Upper lobe of left lung (tissue), 4 donors: ENCODE data around the gene BECN2.

Experiments used
- CTCF ChIP-seq, 6 experiments: fragments of 450-650 bp in 4 of 6; fragments of 200-600 bp in 2 of 6; sonication (generic) in 2 of 6; IDR thresholded peaks; one replicate each; pipeline ENCODE4 v1.5.1; 2016 to 2019; ENCODE audit warnings: antibody characterized with exemption in 6 of 6
- POLR2A ChIP-seq, 4 donors: fragments of 450-650 bp; IDR thresholded peaks; one replicate each; pipeline ENCODE4 v1.5.1; 2016 to 2017; ENCODE audit warnings: antibody characterized with exemption in 4 of 4, mild to moderate bottlenecking in 2 of 4
- POLR2AphosphoS5 ChIP-seq, 2 donors: sonication (generic); formaldehyde crosslinking; IDR thresholded peaks; one replicate each; pipeline ENCODE4 v1.5.1; 2017; ENCODE audit warnings: antibody characterized with exemption in 2 of 2

GRCh38 chr1:241963722-241964121 is 6.2 kb downstream of the BECN2 start:
- TF ChIP-seq POLR2AphosphoS5 (IDR thresholded peaks at IDR 0.05) (no peak), CTCF (IDR thresholded peaks at IDR 0.05) (no peak), POLR2A (IDR thresholded peaks at IDR 0.05) (no peak)
